ENCODE measurements around the gene PAXX. TPM values are rescaled to one million over a fixed set of nuclear protein-coding genes. Genes with fewer than 3 reads are reported as not detected.

The PAXX gene
- total RNA-seq, result 51.2 TPM

GRCh38 chr9:136991993-136992818 lies at the start of gene PAXX:
Gene PAXX (plus strand): TSS chr9:136992422. CDS start chr9:136992444, 22 bp downstream.
- peak; percentile 94 for DNase-seq (ENCODE audit: low spot score)

- no peak for DNase-seq (ENCODE audit: low spot score)
These were observed 49.4 kb upstream of the PAXX start for GRCh38 chr9:136942881-136943230.

GRCh38 chr9:136943291-136944211 lies 48.7 kb upstream of the PAXX start:
- no peak for DNase-seq (ENCODE audit: low spot score)

- no peak for DNase-seq (ENCODE audit: low spot score)
These were observed 48.1 kb upstream of the PAXX start for GRCh38 chr9:136944212-136944518.

- peak; percentile 95 for DNase-seq (ENCODE audit: low spot score)
These were observed 47.5 kb upstream of the PAXX start, which contains the start of the genes C8G and FBXW5 for GRCh38 chr9:136944519-136945332. Gene C8G (plus strand): TSS chr9:136945243. CDS start chr9:136945321, 78 bp downstream. Gene FBXW5 (minus strand): TSS chr9:136944738. CDS start chr9:136944083, 655 bp downstream.

- no peak for DNase-seq (ENCODE audit: low spot score)
These were observed 46.6 kb upstream of the PAXX start for GRCh38 chr9:136945333-136946227.

GRCh38 chr9:136946228-136947027 lies 45.8 kb upstream of the PAXX start:
- DNase-seq (ENCODE audit: low spot score), result no peak

GRCh38 chr9:136947028-136947891 lies 45.0 kb upstream of the PAXX start:
- no peak for DNase-seq (ENCODE audit: low spot score)

GRCh38 chr9:136947955-136948510 lies 44.2 kb upstream of the PAXX start:
- DNase-seq (ENCODE audit: low spot score), result no peak

- no peak for DNase-seq (ENCODE audit: low spot score)
These were observed 42.9 kb upstream of the PAXX start for GRCh38 chr9:136949239-136949816.

GRCh38 chr9:136949817-136950655 lies 42.2 kb upstream of the PAXX start:
- DNase-seq (ENCODE audit: low spot score), result peak; percentile 97

GRCh38 chr9:136950656-136951276 lies 41.5 kb upstream of the PAXX start:
- DNase-seq (ENCODE audit: low spot score), result no peak

GRCh38 chr9:136951541-136952320 lies 40.5 kb upstream of the PAXX start, which contains the start of gene LCN12:
Gene LCN12 (plus strand): TSS chr9:136952273. CDS start chr9:136952328, 55 bp downstream.
- no peak for DNase-seq (ENCODE audit: low spot score)

- no peak for DNase-seq (ENCODE audit: low spot score)
These were observed 39.8 kb upstream of the PAXX start for GRCh38 chr9:136952321-136952850.
